Mesothelial cell of epicardium (in vitro differentiated cells): ENCODE data around the gene KLF16. TPM values are rescaled to one million over a fixed set of nuclear protein-coding genes. Genes with fewer than 3 reads are reported as not detected.

ENCODE experiments used
- DNase-seq, 2 experiments: peaks; one replicate each; pipeline ENCODE4 v3.0.0; 2021; ENCODE audit warnings: low spot score in 2 of 2; ENCODE audit not compliant: unreplicated experiment in 2 of 2
- H3K27ac Mint-ChIP-seq: 2 replicates; pipeline ENCODE4 v1.8.0; 2021; ENCODE audit warnings: mixed read lengths
- H3K27me3 Mint-ChIP-seq: 2 replicates; pipeline ENCODE4 v1.8.0; 2021; ENCODE audit warnings: low read depth, mixed read lengths
- H3K36me3 Mint-ChIP-seq: 2 replicates; pipeline ENCODE4 v1.8.0; 2021; ENCODE audit warnings: mixed read lengths
- H3K4me1 Mint-ChIP-seq: 2 replicates; pipeline ENCODE4 v1.8.0; 2021; ENCODE audit warnings: mixed read lengths
- H3K4me3 Mint-ChIP-seq: 2 replicates; pipeline ENCODE4 v1.8.0; 2021; ENCODE audit warnings: mild to moderate bottlenecking, moderate library complexity, mixed read lengths
- H3K9me3 Mint-ChIP-seq: 2 replicates; pipeline ENCODE4 v1.8.0; 2021; ENCODE audit warnings: mixed read lengths
- total RNA-seq: library from RNA; stranded (reverse); gene quantifications from 3 replicates; pipeline ENCODE4 v1.2.1, GENCODE V29; 2021
- TF ChIP-seq, protein P1 (sequence below): fragments of 200-600 bp; sonication (generic); IDR thresholded peaks from one replicate; pipeline ENCODE4 v1.5.0; 2021; ENCODE audit warnings: antibody characterized with exemption; ENCODE audit not compliant: unreplicated experiment

The KLF16 gene
- total RNA-seq, 1 donor from 2014 or later: 23.5 TPM

DNA sequence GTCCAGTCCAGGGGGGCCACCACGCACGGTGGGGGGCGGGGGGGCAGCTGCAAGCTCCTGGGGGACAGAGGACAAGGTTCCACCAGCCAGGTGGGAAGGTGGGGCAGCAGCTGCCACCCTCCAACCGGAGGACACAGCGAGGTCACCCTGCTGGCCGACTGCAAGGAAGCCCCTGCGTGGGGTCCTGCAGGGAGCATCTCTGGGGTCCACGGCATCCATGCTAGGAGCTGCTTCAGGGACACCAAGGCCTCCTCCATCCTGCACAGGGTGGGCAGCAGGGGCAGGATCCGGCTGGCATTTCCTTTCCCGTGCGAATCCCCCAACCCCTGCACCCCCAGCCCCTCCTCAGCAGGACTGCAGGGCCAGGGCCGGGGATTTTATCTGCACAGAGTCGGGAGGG, 8.3 kb upstream of the KLF16 start:
- Mint-ChIP-seq H3K4me3 (no peak overlapping the region), H3K27ac (no peak overlapping the region), H3K27me3 (no peaks in the 10 kb centered on the region), H3K36me3 (no peaks in the 10 kb centered on the region), H3K4me1 (peaks cover 24% of the 10 kb centered on the region), H3K9me3 (no peaks in the 10 kb centered on the region)
- TF ChIP-seq, protein P1, sequence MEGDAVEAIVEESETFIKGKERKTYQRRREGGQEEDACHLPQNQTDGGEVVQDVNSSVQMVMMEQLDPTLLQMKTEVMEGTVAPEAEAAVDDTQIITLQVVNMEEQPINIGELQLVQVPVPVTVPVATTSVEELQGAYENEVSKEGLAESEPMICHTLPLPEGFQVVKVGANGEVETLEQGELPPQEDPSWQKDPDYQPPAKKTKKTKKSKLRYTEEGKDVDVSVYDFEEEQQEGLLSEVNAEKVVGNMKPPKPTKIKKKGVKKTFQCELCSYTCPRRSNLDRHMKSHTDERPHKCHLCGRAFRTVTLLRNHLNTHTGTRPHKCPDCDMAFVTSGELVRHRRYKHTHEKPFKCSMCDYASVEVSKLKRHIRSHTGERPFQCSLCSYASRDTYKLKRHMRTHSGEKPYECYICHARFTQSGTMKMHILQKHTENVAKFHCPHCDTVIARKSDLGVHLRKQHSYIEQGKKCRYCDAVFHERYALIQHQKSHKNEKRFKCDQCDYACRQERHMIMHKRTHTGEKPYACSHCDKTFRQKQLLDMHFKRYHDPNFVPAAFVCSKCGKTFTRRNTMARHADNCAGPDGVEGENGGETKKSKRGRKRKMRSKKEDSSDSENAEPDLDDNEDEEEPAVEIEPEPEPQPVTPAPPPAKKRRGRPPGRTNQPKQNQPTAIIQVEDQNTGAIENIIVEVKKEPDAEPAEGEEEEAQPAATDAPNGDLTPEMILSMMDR: no peak
- no peak for DNase-seq

DNA sequence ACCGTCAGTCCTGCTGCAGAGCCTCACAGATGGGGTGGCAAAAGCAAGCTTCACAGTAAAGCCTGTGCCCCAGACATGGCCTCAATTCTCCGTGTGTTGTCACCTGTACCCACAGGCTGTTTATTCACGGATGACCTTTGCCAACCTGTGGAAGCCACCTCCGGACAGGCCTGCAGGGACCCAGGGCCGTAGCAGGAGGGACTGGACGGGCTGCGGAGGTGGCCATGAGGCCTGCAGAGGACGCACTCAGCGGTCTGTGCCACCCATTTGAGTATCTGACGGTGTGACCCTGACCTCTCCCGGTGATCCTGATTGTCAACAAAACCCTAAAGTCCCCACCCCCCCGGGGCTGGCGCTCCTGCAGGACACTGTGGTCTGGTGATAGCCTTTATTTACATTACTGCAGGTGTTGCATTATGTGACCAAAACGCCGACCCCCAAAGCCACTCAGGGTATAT, 7.8 kb upstream of the KLF16 start:
- Mint-ChIP-seq H3K4me1 (peaks cover 24% of the 10 kb centered on the region), H3K9me3 (no peaks in the 10 kb centered on the region), H3K4me3 (no peak overlapping the region), H3K36me3 (no peaks in the 10 kb centered on the region), H3K27me3 (no peaks in the 10 kb centered on the region), H3K27ac (no peak overlapping the region)
- TF ChIP-seq, protein P1: no peak
- DNase-seq: no peak

DNA sequence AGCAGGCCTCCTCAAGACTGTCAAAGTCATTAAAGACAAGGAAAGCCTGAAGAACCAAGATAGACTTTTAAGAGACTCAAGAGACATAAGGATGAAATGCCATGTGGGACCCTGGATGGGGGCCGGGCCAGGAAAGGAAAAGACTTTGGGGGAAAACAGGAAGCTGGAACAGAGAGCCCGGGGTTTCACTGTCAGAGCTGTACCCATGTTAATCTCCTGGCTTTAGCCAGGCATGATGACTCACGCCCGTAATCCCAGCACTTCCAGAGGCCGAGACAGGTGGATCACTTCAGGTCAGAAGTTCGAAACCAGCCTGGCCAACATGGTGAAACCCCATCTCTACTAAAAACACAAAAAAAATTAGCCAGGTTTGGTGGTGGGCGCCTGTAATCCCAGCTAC, 5.6 kb upstream of the KLF16 start:
- Mint-ChIP-seq H3K27ac (no peak overlapping the region), H3K36me3 (no peaks in the 10 kb centered on the region), H3K9me3 (no peaks in the 10 kb centered on the region), H3K4me1 (peaks cover 8% of the 10 kb centered on the region), H3K27me3 (no peaks in the 10 kb centered on the region), H3K4me3 (no peak overlapping the region)
- DNase-seq: no peak
- TF ChIP-seq, protein P1: no peak

DNA sequence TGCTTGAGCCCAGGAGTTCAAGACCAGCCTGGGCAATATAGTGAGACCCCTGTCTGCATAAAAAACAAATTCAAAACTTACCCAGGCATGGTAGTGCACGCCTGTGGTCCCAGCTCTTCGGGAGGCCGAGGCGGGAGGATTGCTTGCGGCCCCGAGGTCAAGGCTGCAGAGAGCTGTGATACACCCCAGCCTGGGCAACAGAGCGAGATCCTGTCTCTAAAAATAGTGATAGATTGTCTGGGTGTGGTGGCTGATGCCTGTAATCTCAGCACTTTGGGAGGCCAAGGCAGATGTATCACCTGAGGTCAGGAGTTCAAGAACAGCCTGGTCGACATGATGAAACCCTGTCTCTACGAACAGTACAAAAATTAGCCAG, 4.0 kb upstream of the KLF16 start:
- peaks cover 2% of the 10 kb centered on the region for H3K27me3 Mint-ChIP-seq
- no peaks in the 10 kb centered on the region for H3K36me3 Mint-ChIP-seq
- peak overlapping the region; percentile 53 for H3K27ac Mint-ChIP-seq
- no peak for DNase-seq
- no peaks in the 10 kb centered on the region for H3K9me3 Mint-ChIP-seq
- TF ChIP-seq, protein P1: no peak
- no peak overlapping the region for H3K4me3 Mint-ChIP-seq
- peaks cover 2% of the 10 kb centered on the region for H3K4me1 Mint-ChIP-seq

DNA sequence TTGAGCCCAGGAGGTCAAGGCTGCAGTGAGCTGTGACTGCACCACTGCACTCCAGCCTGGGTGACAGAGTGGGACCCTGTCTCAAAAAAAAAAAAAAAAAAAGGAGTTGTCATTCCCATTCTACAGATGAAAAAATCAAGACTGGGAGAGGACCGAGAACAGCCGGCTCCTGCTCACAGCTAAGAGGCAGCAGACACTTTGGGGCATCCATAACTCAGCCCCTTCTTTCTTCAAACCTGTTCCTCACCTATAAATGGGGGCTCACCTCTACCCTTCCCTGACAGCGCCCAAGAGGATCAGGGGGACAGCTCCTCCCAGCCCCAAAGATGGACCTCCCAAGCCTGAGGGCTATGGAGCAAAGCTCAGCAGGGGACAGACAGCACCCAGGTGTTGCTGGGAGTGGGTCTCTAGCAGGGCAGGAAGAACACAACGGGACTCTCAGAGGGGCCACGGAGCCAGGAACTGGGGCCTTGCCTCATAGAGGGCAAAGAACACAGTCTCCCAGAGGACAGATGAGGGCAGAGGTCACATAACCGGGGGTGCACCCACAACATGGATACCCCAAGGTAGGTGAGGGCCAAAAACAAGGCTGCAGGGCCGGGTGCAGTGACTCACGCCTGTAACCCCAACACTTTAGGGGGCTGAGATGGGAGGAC, 3.4 kb upstream of the KLF16 start:
- H3K27ac Mint-ChIP-seq: no peak overlapping the region

More for the DNA sequence above, 3.4 kb upstream of the KLF16 start:
- no peak overlapping the region for H3K4me3 Mint-ChIP-seq
- no peak for DNase-seq
- peaks cover 4% of the 10 kb centered on the region for H3K27me3 Mint-ChIP-seq
- H3K36me3 Mint-ChIP-seq: no peaks in the 10 kb centered on the region
- TF ChIP-seq, protein P1: no peak
- no peaks in the 10 kb centered on the region for H3K9me3 Mint-ChIP-seq
- peaks cover 6% of the 10 kb centered on the region for H3K4me1 Mint-ChIP-seq
